ENCODE measurements around the gene SH2B3. TPM values are rescaled to one million over a fixed set of nuclear protein-coding genes. Genes with fewer than 3 reads are reported as not detected.
"Not testable (repeated sequence)": the region's sequence is repeated elsewhere in the genome, so short reads cannot be mapped to it uniquely, and the experiment has no call there.

SH2B3 gene
- total RNA-seq, 1 experiment from 2014 or later: 57.1 TPM

GRCh38 chr12:111377440-111377839, 28.3 kb upstream of the SH2B3 start:
- DNase-seq (ENCODE audit: low read depth, low spot score): no peak
- in situ Hi-C loops (cut with HindIII; ENCODE audit: low pct_unique_long_range_greater_than_20kb, low sequenced_read_pairs): no loop called here

- no peak for DNase-seq (ENCODE audit: low read depth, low spot score)
- in situ Hi-C loops (cut with HindIII; ENCODE audit: low pct_unique_long_range_greater_than_20kb, low sequenced_read_pairs): no loop called here
Measured at GRCh38 chr12:111379942-111380554, 25.7 kb upstream of the SH2B3 start.

- in situ Hi-C loops (cut with HindIII; ENCODE audit: low pct_unique_long_range_greater_than_20kb, low sequenced_read_pairs): no loop called here
Measured at GRCh38 chr12:111384596-111384995, 21.1 kb upstream of the SH2B3 start.

GRCh38 chr12:111386885-111387284, 18.8 kb upstream of the SH2B3 start:
- in situ Hi-C loops (cut with HindIII; ENCODE audit: low pct_unique_long_range_greater_than_20kb, low sequenced_read_pairs): no loop called here
- DNase-seq (ENCODE audit: low read depth, low spot score): no peak

More at GRCh38 chr12:111384596-111384995, 21.1 kb upstream of the SH2B3 start:
- no peak for DNase-seq (ENCODE audit: low read depth, low spot score)

- in situ Hi-C loops (cut with HindIII; ENCODE audit: low pct_unique_long_range_greater_than_20kb, low sequenced_read_pairs): no loop called here
- DNase-seq (ENCODE audit: low read depth, low spot score): no peak
Measured at GRCh38 chr12:111387747-111388323, 17.9 kb upstream of the SH2B3 start.

GRCh38 chr12:111389635-111390034, 16.1 kb upstream of the SH2B3 start:
- in situ Hi-C loops (cut with HindIII; ENCODE audit: low pct_unique_long_range_greater_than_20kb, low sequenced_read_pairs): no loop called here
- DNase-seq (ENCODE audit: low read depth, low spot score): no peak

- in situ Hi-C loops (cut with HindIII; ENCODE audit: low pct_unique_long_range_greater_than_20kb, low sequenced_read_pairs): no loop called here
- no peak for DNase-seq (ENCODE audit: low read depth, low spot score)
Measured at GRCh38 chr12:111390910-111391309, 14.8 kb upstream of the SH2B3 start.

GRCh38 chr12:111393700-111394300, 11.9 kb upstream of the SH2B3 start:
- in situ Hi-C loops (cut with HindIII; ENCODE audit: low pct_unique_long_range_greater_than_20kb, low sequenced_read_pairs): no loop called here
- no peak for DNase-seq (ENCODE audit: low read depth, low spot score)

- DNase-seq (ENCODE audit: low read depth, low spot score): no peak
- in situ Hi-C loops (cut with HindIII; ENCODE audit: low pct_unique_long_range_greater_than_20kb, low sequenced_read_pairs): no loop called here
Measured at GRCh38 chr12:111394480-111394879, 11.2 kb upstream of the SH2B3 start.

- no peak for DNase-seq (ENCODE audit: low read depth, low spot score)
- in situ Hi-C loops (cut with HindIII; ENCODE audit: low pct_unique_long_range_greater_than_20kb, low sequenced_read_pairs): no loop called here
Measured at GRCh38 chr12:111395336-111396187, 10.2 kb upstream of the SH2B3 start.

GRCh38 chr12:111396271-111396670, 9.5 kb upstream of the SH2B3 start:
- DNase-seq (ENCODE audit: low read depth, low spot score); in situ Hi-C loops (cut with HindIII; ENCODE audit: low pct_unique_long_range_greater_than_20kb, low sequenced_read_pairs): not testable (repeated sequence)

GRCh38 chr12:111396726-111397445, 8.8 kb upstream of the SH2B3 start:
- peak; percentile 80 for DNase-seq (ENCODE audit: low read depth, low spot score)
- in situ Hi-C loops (cut with HindIII; ENCODE audit: low pct_unique_long_range_greater_than_20kb, low sequenced_read_pairs): no loop called here

- in situ Hi-C loops (cut with HindIII; ENCODE audit: low pct_unique_long_range_greater_than_20kb, low sequenced_read_pairs): no loop called here
Measured at GRCh38 chr12:111398530-111398929, 7.2 kb upstream of the SH2B3 start.

GRCh38 chr12:111399741-111400404, 5.8 kb upstream of the SH2B3 start:
- in situ Hi-C loops (cut with HindIII; ENCODE audit: low pct_unique_long_range_greater_than_20kb, low sequenced_read_pairs); DNase-seq (ENCODE audit: low read depth, low spot score): not testable (repeated sequence)

More at GRCh38 chr12:111398530-111398929, 7.2 kb upstream of the SH2B3 start:
- DNase-seq (ENCODE audit: low read depth, low spot score): no peak

GRCh38 chr12:111401167-111401605, 4.5 kb upstream of the SH2B3 start:
- no peak for DNase-seq (ENCODE audit: low read depth, low spot score)
- in situ Hi-C loops (cut with HindIII; ENCODE audit: low pct_unique_long_range_greater_than_20kb, low sequenced_read_pairs): no loop called here

GRCh38 chr12:111402490-111402824, 3.3 kb upstream of the SH2B3 start:
- in situ Hi-C loops (cut with HindIII; ENCODE audit: low pct_unique_long_range_greater_than_20kb, low sequenced_read_pairs); DNase-seq (ENCODE audit: low read depth, low spot score): not testable (repeated sequence)

All from SK-MEL-5 (cell line).